ENCODE data around the gene KCNJ6. TPM values are rescaled to one million over a fixed set of nuclear protein-coding genes. Genes with fewer than 3 reads are reported as not detected.

KCNJ6 gene
- total RNA-seq, 2 experiments from 2014 or later: not detected

DNA sequence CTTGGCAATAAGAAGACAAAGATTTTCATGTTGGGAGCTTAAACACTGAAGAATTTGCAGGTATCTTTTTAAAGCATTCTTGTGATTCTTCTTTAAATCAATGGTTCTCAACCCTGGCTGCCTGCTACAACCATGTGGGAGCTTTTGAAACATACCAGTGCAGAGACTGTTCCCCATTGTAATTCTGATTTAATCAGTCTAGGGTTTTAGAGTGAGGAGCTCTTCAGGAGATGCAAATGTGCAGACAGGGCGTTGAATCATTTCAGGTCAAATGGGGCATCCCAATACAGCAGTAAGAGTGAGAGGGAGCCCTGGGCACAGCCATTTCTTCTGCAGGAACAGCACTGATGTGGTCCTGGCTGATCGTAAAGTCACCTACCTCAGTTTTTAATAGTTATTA, 24.3 kb downstream of the KCNJ6 start:
- no peaks in the 10 kb centered on the region for H3K9me3 ChIP-seq (ENCODE audit: low read length)
- POLR2A ChIA-PET: no interaction called here
- CTCF ChIA-PET (ENCODE audit: unreplicated experiment): no interaction called here
- H4K20me1 ChIP-seq (ENCODE audit: insufficient read depth, low read length): no peaks in the 10 kb centered on the region
- BruUV-seq (replicated peaks): no TSS peak
- no peaks in the 10 kb centered on the region for H3K9me2 ChIP-seq (ENCODE audit: insufficient read depth, low read length)
- H2AFZ ChIP-seq (ENCODE audit: low read length): no peak overlapping the region
- DNase-seq (ENCODE audit: low spot score): no peak
- no peak overlapping the region for H3K4me2 ChIP-seq (ENCODE audit: low read length)
- no peak overlapping the region for H3K27ac ChIP-seq (ENCODE audit: low read depth, low read length, poor library complexity, severe bottlenecking)
- no peak overlapping the region for H3K4me3 ChIP-seq (ENCODE audit: low read depth, low read length, poor library complexity, severe bottlenecking)
- no peaks in the 10 kb centered on the region for H3K79me2 ChIP-seq (ENCODE audit: insufficient read depth, low read depth, low read length)
- H3K36me3 ChIP-seq (ENCODE audit: insufficient read depth, low read length): no peaks in the 10 kb centered on the region
- TF ChIP-seq CTCF (conservative IDR thresholded peaks at IDR 0.05; ENCODE audit: low read length) (no peak), EZH2phosphoT487 (IDR thresholded peaks at IDR 0.05; ENCODE audit: borderline replicate concordance, low read depth, low read length) (no peak)
- intact Hi-C loops (cut with micrococcal nuclease; ENCODE audit: unreplicated experiment): no loop called here
- H3K4me1 ChIP-seq (ENCODE audit: insufficient read depth, low read length, poor library complexity, severe bottlenecking): no peaks in the 10 kb centered on the region

DNA sequence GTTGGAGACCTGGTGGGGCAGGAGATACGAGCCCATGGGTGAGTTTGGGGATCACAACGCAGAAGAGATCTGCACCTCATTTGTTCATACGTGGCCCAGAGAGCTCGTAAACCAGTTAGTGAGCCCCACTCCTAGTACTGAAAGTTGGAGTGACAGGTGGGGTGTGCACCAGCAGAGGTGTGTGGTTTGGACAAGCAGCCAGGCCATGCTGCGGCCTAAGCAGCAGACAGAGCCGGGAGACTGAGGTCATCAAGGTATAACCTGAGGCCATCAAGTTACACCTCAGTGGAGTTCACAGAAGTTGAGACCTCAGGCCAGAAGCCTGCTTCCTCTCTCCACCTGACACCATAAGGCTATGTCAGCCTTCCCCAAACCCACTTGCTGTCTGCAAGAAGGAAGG, 27.6 kb downstream of the KCNJ6 start:
- H3K4me2 ChIP-seq (ENCODE audit: low read length): no peak overlapping the region
- H3K79me2 ChIP-seq (ENCODE audit: insufficient read depth, low read depth, low read length): no peaks in the 10 kb centered on the region
- no TSS peak for BruUV-seq (replicated peaks)
- H3K4me3 ChIP-seq (ENCODE audit: low read depth, low read length, poor library complexity, severe bottlenecking): no peak overlapping the region
- H2AFZ ChIP-seq (ENCODE audit: low read length): no peak overlapping the region
- intact Hi-C loops (cut with micrococcal nuclease; ENCODE audit: unreplicated experiment): no loop called here
- no peaks in the 10 kb centered on the region for H3K9me3 ChIP-seq (ENCODE audit: low read length)
- H4K20me1 ChIP-seq (ENCODE audit: insufficient read depth, low read length): no peaks in the 10 kb centered on the region
- POLR2A ChIA-PET: no interaction called here
- H3K9me2 ChIP-seq (ENCODE audit: insufficient read depth, low read length): no peaks in the 10 kb centered on the region
- no peak for DNase-seq (ENCODE audit: low spot score)
- H3K4me1 ChIP-seq (ENCODE audit: insufficient read depth, low read length, poor library complexity, severe bottlenecking): no peaks in the 10 kb centered on the region
- no peak for TF ChIP-seq EZH2phosphoT487 (IDR thresholded peaks at IDR 0.05; ENCODE audit: borderline replicate concordance, low read depth, low read length)
- TF ChIP-seq CTCF (conservative IDR thresholded peaks at IDR 0.05; ENCODE audit: low read length): no peak
- no peak overlapping the region for H3K27ac ChIP-seq (ENCODE audit: low read depth, low read length, poor library complexity, severe bottlenecking)
- no peaks in the 10 kb centered on the region for H3K36me3 ChIP-seq (ENCODE audit: insufficient read depth, low read length)
- CTCF ChIA-PET (ENCODE audit: unreplicated experiment): no interaction called here

DNA sequence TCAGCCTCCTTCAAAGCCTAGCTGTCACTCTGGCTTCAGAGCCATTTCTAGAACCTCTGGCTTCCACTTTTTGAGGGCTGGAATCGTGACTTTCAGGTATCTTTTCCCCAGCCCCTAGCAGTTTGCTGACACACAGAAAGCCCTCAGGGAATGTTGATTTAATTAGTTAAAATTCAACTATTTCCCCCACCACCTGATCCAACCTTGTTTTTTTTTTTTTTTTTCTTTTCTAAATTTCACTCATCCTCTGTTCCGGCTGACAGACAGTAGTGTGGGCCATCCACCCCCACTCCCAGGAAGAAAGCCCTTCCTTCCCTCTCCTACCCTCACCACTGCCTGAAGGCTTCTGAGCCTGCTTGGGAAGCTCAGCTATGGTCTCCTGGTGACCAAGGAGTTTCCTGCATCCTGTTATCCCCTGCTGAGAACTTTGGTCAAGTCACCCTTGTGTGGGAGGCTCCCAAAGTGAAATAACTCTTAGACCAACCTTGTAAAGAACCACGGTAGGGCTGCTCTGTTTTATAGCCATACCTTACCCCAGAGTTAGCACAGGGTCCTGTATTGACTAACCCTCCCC, 29.4 kb downstream of the KCNJ6 start:
- no peaks in the 10 kb centered on the region for H3K9me2 ChIP-seq (ENCODE audit: insufficient read depth, low read length)
- no peak overlapping the region for H3K4me2 ChIP-seq (ENCODE audit: low read length)
- BruUV-seq (replicated peaks): no TSS peak
- no peaks in the 10 kb centered on the region for H3K4me1 ChIP-seq (ENCODE audit: insufficient read depth, low read length, poor library complexity, severe bottlenecking)
- intact Hi-C loops (cut with micrococcal nuclease; ENCODE audit: unreplicated experiment): no loop called here
- TF ChIP-seq CTCF (conservative IDR thresholded peaks at IDR 0.05; ENCODE audit: low read length) (no peak), EZH2phosphoT487 (IDR thresholded peaks at IDR 0.05; ENCODE audit: borderline replicate concordance, low read depth, low read length) (no peak)
- H2AFZ ChIP-seq (ENCODE audit: low read length): no peak overlapping the region
- H3K9me3 ChIP-seq (ENCODE audit: low read length): no peaks in the 10 kb centered on the region
- no peak overlapping the region for H3K4me3 ChIP-seq (ENCODE audit: low read depth, low read length, poor library complexity, severe bottlenecking)
- no peak for DNase-seq (ENCODE audit: low spot score)
- ChIA-PET POLR2A (no interaction called here), CTCF (ENCODE audit: unreplicated experiment) (interaction anchor here (1.0 kb wide), 1 partner anchor 16 kb away, joined by 3 read pairs; no protein-coding TSS in a partner anchor)
- no peaks in the 10 kb centered on the region for H3K79me2 ChIP-seq (ENCODE audit: insufficient read depth, low read depth, low read length)
- no peaks in the 10 kb centered on the region for H3K36me3 ChIP-seq (ENCODE audit: insufficient read depth, low read length)
- no peaks in the 10 kb centered on the region for H4K20me1 ChIP-seq (ENCODE audit: insufficient read depth, low read length)
- H3K27ac ChIP-seq (ENCODE audit: low read depth, low read length, poor library complexity, severe bottlenecking): no peak overlapping the region
